Measurements from ENCODE around the gene ZNF185.

DNA sequence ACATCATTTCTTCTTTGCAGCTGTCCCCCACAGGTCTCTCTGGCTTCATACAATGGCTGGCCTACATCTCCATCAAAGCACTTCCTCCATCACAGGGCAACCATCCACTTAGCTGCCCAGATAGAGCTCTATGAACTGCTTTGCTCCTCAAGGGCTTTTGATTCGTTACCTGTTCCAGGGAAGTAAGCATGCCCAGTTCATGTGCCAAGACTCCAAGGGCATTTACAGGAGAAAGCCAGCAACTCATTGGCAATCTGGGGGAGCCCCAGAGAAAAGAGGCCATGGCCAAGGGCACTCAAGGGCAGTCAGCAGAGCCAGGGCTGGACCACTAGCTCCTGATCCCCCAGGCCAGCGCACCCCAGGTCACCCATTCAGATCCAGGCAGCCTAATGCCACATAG lies 24.5 kb upstream of the ZNF185 start:
- TF ChIP-seq, protein P1, sequence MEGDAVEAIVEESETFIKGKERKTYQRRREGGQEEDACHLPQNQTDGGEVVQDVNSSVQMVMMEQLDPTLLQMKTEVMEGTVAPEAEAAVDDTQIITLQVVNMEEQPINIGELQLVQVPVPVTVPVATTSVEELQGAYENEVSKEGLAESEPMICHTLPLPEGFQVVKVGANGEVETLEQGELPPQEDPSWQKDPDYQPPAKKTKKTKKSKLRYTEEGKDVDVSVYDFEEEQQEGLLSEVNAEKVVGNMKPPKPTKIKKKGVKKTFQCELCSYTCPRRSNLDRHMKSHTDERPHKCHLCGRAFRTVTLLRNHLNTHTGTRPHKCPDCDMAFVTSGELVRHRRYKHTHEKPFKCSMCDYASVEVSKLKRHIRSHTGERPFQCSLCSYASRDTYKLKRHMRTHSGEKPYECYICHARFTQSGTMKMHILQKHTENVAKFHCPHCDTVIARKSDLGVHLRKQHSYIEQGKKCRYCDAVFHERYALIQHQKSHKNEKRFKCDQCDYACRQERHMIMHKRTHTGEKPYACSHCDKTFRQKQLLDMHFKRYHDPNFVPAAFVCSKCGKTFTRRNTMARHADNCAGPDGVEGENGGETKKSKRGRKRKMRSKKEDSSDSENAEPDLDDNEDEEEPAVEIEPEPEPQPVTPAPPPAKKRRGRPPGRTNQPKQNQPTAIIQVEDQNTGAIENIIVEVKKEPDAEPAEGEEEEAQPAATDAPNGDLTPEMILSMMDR (IDR thresholded peaks at IDR 0.05): no peak
- no peak for TF ChIP-seq POLR2A (IDR thresholded peaks at IDR 0.05)
